ENCODE data around the gene TNNC1. TPM values are rescaled to one million over a fixed set of nuclear protein-coding genes. Genes with fewer than 3 reads are reported as not detected.
A peak's percentile ranks its signal among the peaks of the same experiment; 100 is the strongest.

The TNNC1 gene
- polyA plus RNA-seq (2013), result 0.40 TPM

DNA sequence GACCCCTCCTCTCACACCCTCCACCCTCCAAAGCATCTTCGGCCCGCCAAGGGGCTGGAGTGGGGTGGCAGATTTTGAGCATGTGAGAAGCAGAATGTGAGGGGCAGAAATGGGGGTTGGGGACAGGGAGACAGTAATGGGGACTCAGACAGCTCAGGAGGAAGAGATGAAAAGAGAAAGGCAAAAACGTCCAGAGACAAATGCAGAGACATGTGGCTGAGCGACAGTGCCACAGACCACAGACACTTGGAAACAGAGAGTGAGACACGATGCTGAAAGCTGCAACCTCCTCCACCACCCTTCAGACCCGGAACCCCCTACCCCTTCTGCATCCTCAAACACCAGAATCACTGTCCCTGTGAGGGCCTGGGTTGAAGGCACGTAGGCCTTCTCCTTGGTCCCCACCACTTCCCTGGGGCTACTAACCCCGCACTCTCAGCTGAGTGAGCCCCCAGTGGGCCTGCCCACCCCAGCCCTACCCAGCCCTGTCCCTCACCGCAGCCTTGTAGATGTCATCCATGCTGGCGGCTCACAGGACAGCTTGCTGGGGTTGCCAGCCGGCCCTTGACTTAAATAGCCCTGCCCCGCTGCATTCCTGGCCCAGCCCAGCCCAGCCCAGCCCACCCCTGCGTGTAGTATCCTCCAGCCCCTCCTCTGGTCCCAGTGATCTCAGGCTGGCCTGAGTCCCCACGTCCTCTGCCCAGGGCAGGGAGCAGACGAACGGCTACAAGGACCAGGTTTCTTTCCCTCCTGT is at the start of gene TNNC1:
Gene TNNC1, minus strand, starts transcription at position 546 of the 754 bp plus-strand sequence. Its CDS starts 26 bp downstream, at position 520.
- Histone ChIP-seq H3K27ac (ENCODE audit: insufficient read depth in 1 of 2, low read depth in 1 of 2, low read length in 2 of 2, poor library complexity in 1 of 2, severe bottlenecking in 2 of 2) (peak within 1 kb of the TSS in 1 of 2 experiments; percentile 78), H3K36me3 (ENCODE audit: control insufficient read depth in 4 of 4, insufficient read depth in 4 of 4, low read length in 3 of 4) (peaks cover under 1 to 14% (median 9%) of the 10 kb centered on the region in 4 experiments), H3K4me3 (ENCODE audit: control insufficient read depth in 1 of 7, extremely low read depth in 1 of 7, insufficient read depth in 4 of 7, low read depth in 2 of 7, low read length in 6 of 7) (peak within 1 kb of the TSS; percentile 61 to 84 (median 76)), H3K9me3 (ENCODE audit: control extremely low read depth in 1 of 5, control insufficient read depth in 4 of 5, insufficient read depth in 2 of 5, low read depth in 1 of 5, low read length in 4 of 5) (no peaks in the 10 kb centered on the region), H3K4me1 (ENCODE audit: control extremely low read depth in 1 of 4, control insufficient read depth in 4 of 4, insufficient read depth in 4 of 4, low read length in 3 of 4) (peaks cover 0 to 31% (median 23%) of the 10 kb centered on the region in 4 experiments), H3K27me3 (replicated peaks in 2 of 5; ENCODE audit: control insufficient read depth in 4 of 5, insufficient read depth in 5 of 5, low read length in 4 of 5) (no peaks in the 10 kb centered on the region)
- DNase-seq, result no peak
- CTCF ChIA-PET, result interaction anchor here (0.9 to 15.4 kb wide), 5 partner anchors 10 to 234 kb away, joined by 3 to 477 read pairs (median 3); no protein-coding TSS in a partner anchor
- 90% methylated on average over 12 of the region's 16 CpGs for WGBS (ENCODE audit: insufficient coverage)
- POLR2A ChIA-PET, result no interaction called here

GRCh38 chr3:52502808-52503350 is 49.0 kb upstream of the TNNC1 start:
- H3K36me3 ChIP-seq (ENCODE audit: control insufficient read depth in 4 of 4, insufficient read depth in 4 of 4, low read length in 3 of 4), result peaks cover 0 to 77% (median under 1%) of the 10 kb centered on the region in 4 experiments
- ChIA-PET CTCF (interaction anchor here (1.5 to 1.9 kb wide), 2 partner anchors 20 to 33 kb away, joined by 3 to 8 read pairs; no protein-coding TSS in a partner anchor), POLR2A (no interaction called here)
- H3K4me1 ChIP-seq (ENCODE audit: control extremely low read depth in 1 of 4, control insufficient read depth in 4 of 4, insufficient read depth in 4 of 4, low read length in 3 of 4), result peaks cover 2 to 35% (median 28%) of the 10 kb centered on the region in 4 experiments
- no peaks in the 10 kb centered on the region for H3K9me3 ChIP-seq (ENCODE audit: control extremely low read depth in 1 of 5, control insufficient read depth in 4 of 5, insufficient read depth in 2 of 5, low read depth in 1 of 5, low read length in 4 of 5)
- H3K27me3 ChIP-seq (replicated peaks in 2 of 5; ENCODE audit: control insufficient read depth in 4 of 5, insufficient read depth in 5 of 5, low read length in 4 of 5), result no peaks in the 10 kb centered on the region
- WGBS (ENCODE audit: insufficient coverage), result 99% methylated on average over 11 of the region's 11 CpGs
- DNase-seq, result no peak
- no peak overlapping the region for H3K4me3 ChIP-seq (ENCODE audit: control insufficient read depth in 1 of 7, extremely low read depth in 1 of 7, insufficient read depth in 4 of 7, low read depth in 2 of 7, low read length in 6 of 7)
- no peak overlapping the region for H3K27ac ChIP-seq (ENCODE audit: insufficient read depth in 1 of 2, low read depth in 1 of 2, low read length in 2 of 2, poor library complexity in 1 of 2, severe bottlenecking in 2 of 2)

- CTCF ChIA-PET, result interaction anchor here (0.9 to 1.9 kb wide), 5 partner anchors 21 to 34 kb away, joined by 3 to 8 read pairs (median 3); partner anchors contain the start of gene UQCC5
- no peaks in the 10 kb centered on the region for H3K9me3 ChIP-seq (ENCODE audit: control extremely low read depth in 1 of 5, control insufficient read depth in 4 of 5, insufficient read depth in 2 of 5, low read depth in 1 of 5, low read length in 4 of 5)
- 98% methylated on average over 11 of the region's 11 CpGs for WGBS (ENCODE audit: insufficient coverage)
- H3K27me3 ChIP-seq (replicated peaks in 2 of 5; ENCODE audit: control insufficient read depth in 4 of 5, insufficient read depth in 5 of 5, low read length in 4 of 5), result no peaks in the 10 kb centered on the region
- no peak overlapping the region for H3K4me3 ChIP-seq (ENCODE audit: control insufficient read depth in 1 of 7, extremely low read depth in 1 of 7, insufficient read depth in 4 of 7, low read depth in 2 of 7, low read length in 6 of 7)
- H3K27ac ChIP-seq (ENCODE audit: insufficient read depth in 1 of 2, low read depth in 1 of 2, low read length in 2 of 2, poor library complexity in 1 of 2, severe bottlenecking in 2 of 2), result no peak overlapping the region
- POLR2A ChIA-PET, result no interaction called here
- peaks cover 5 to 44% (median 35%) of the 10 kb centered on the region in 4 experiments for H3K4me1 ChIP-seq (ENCODE audit: control extremely low read depth in 1 of 4, control insufficient read depth in 4 of 4, insufficient read depth in 4 of 4, low read length in 3 of 4)
- no peak for DNase-seq
- H3K36me3 ChIP-seq (ENCODE audit: control insufficient read depth in 4 of 4, insufficient read depth in 4 of 4, low read length in 3 of 4), result peaks cover 0 to 69% (median under 1%) of the 10 kb centered on the region in 4 experiments
These were observed 48.2 kb upstream of the TNNC1 start for GRCh38 chr3:52502001-52502400.

GRCh38 chr3:52501046-52501445 is 47.2 kb upstream of the TNNC1 start:
- no peak for DNase-seq
- Histone ChIP-seq H3K4me1 (ENCODE audit: control extremely low read depth in 1 of 4, control insufficient read depth in 4 of 4, insufficient read depth in 4 of 4, low read length in 3 of 4) (peaks cover 5 to 53% (median 43%) of the 10 kb centered on the region in 4 experiments), H3K4me3 (ENCODE audit: control insufficient read depth in 1 of 7, extremely low read depth in 1 of 7, insufficient read depth in 4 of 7, low read depth in 2 of 7, low read length in 6 of 7) (no peak overlapping the region), H3K36me3 (ENCODE audit: control insufficient read depth in 4 of 4, insufficient read depth in 4 of 4, low read length in 3 of 4) (peaks cover 0 to 66% (median under 1%) of the 10 kb centered on the region in 4 experiments), H3K27ac (ENCODE audit: insufficient read depth in 1 of 2, low read depth in 1 of 2, low read length in 2 of 2, poor library complexity in 1 of 2, severe bottlenecking in 2 of 2) (no peak overlapping the region), H3K27me3 (replicated peaks in 2 of 5; ENCODE audit: control insufficient read depth in 4 of 5, insufficient read depth in 5 of 5, low read length in 4 of 5) (no peaks in the 10 kb centered on the region), H3K9me3 (ENCODE audit: control extremely low read depth in 1 of 5, control insufficient read depth in 4 of 5, insufficient read depth in 2 of 5, low read depth in 1 of 5, low read length in 4 of 5) (no peaks in the 10 kb centered on the region)
- WGBS (ENCODE audit: insufficient coverage), result 91% methylated on average over 11 of the region's 11 CpGs
- CTCF ChIA-PET, result interaction anchor here (0.9 to 1.9 kb wide), 6 partner anchors 10 to 59 kb away, joined by 3 to 8 read pairs (median 3); partner anchors contain the start of gene UQCC5
- POLR2A ChIA-PET, result no interaction called here

GRCh38 chr3:52498137-52499054 is 44.6 kb upstream of the TNNC1 start:
- H3K36me3 ChIP-seq (ENCODE audit: control insufficient read depth in 4 of 4, insufficient read depth in 4 of 4, low read length in 3 of 4), result peaks cover 0 to 40% (median 0%) of the 10 kb centered on the region in 4 experiments
- H3K27ac ChIP-seq (ENCODE audit: insufficient read depth in 1 of 2, low read depth in 1 of 2, low read length in 2 of 2, poor library complexity in 1 of 2, severe bottlenecking in 2 of 2), result no peak overlapping the region
- H3K27me3 ChIP-seq (replicated peaks in 2 of 5; ENCODE audit: control insufficient read depth in 4 of 5, insufficient read depth in 5 of 5, low read length in 4 of 5), result no peaks in the 10 kb centered on the region
- ChIA-PET CTCF (interaction anchor here (0.8 to 5.8 kb wide), 8 partner anchors 10 to 63 kb away, joined by 3 to 43 read pairs (median 4); no protein-coding TSS in a partner anchor), POLR2A (interaction anchor here (0.5 to 1.2 kb wide), 6 partner anchors 8 to 137 kb away, joined by 3 to 5 read pairs (median 3); partner anchors contain the start of gene UQCC5)
- no peaks in the 10 kb centered on the region for H3K9me3 ChIP-seq (ENCODE audit: control extremely low read depth in 1 of 5, control insufficient read depth in 4 of 5, insufficient read depth in 2 of 5, low read depth in 1 of 5, low read length in 4 of 5)
- DNase-seq, result peak; percentile 92 to 96 (median 95)
- 8% methylated on average over 22 of the region's 24 CpGs for WGBS (ENCODE audit: insufficient coverage)
- H3K4me1 ChIP-seq (ENCODE audit: control extremely low read depth in 1 of 4, control insufficient read depth in 4 of 4, insufficient read depth in 4 of 4, low read length in 3 of 4), result peaks cover 5 to 80% (median 69%) of the 10 kb centered on the region in 4 experiments
- H3K4me3 ChIP-seq (ENCODE audit: control insufficient read depth in 1 of 7, extremely low read depth in 1 of 7, insufficient read depth in 4 of 7, low read depth in 2 of 7, low read length in 6 of 7), result peak overlapping the region in 4 of 7 experiments; percentile 3 to 74 (median 43)

DNA sequence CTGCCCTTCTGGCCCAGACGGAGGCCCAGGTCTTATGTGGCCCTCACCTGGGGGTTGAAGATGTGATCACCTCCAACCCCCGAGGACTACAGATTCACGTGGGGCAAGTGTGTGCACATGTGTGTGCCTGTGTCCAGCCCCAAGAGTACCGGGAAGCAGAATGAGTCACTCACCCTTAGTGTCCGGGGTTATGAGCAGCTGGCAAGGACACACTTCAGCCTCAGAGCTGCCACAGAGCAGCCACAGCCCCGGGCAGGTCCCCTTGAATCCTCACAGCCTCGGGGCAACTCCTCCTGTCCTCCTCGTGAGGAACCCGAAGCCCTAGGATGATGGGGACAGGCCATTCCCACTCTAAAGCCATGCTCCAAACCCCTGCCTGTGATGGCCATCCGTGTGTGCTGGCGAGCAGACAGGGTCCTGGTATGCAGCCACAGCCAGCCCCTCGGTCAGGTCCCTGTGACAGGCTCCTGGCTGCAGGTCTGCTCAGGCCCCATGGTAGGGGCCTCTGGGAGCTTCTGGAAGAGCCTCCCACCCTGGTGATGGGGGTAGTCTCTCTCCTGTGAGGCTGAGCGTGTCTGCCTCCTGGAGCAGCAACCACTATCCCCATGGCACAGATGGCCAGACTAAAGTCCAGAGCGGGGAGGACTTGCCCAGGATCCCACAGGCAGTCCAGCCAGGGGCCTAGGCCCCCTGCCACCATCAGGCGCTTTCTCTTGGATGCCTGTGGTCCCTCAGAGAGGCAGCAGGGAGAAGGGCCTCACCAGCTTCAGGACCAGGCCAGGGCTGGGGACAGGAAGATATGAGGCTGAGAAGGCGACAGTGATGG is 42.1 kb upstream of the TNNC1 start:
- DNase-seq, result peak in 2 of 3 donors; percentile 29 to 45
- 65% methylated on average over 13 of the region's 16 CpGs for WGBS (ENCODE audit: insufficient coverage)
- Histone ChIP-seq H3K27me3 (replicated peaks in 2 of 5; ENCODE audit: control insufficient read depth in 4 of 5, insufficient read depth in 5 of 5, low read length in 4 of 5) (no peaks in the 10 kb centered on the region), H3K27ac (ENCODE audit: insufficient read depth in 1 of 2, low read depth in 1 of 2, low read length in 2 of 2, poor library complexity in 1 of 2, severe bottlenecking in 2 of 2) (no peak overlapping the region), H3K4me3 (ENCODE audit: control insufficient read depth in 1 of 7, extremely low read depth in 1 of 7, insufficient read depth in 4 of 7, low read depth in 2 of 7, low read length in 6 of 7) (peak overlapping the region in 4 of 7 experiments; percentile 58 to 74 (median 66)), H3K4me1 (ENCODE audit: control extremely low read depth in 1 of 4, control insufficient read depth in 4 of 4, insufficient read depth in 4 of 4, low read length in 3 of 4) (peaks cover 5 to 98% (median 84%) of the 10 kb centered on the region in 4 experiments), H3K36me3 (ENCODE audit: control insufficient read depth in 4 of 4, insufficient read depth in 4 of 4, low read length in 3 of 4) (peaks cover 0 to 36% (median 11%) of the 10 kb centered on the region in 4 experiments), H3K9me3 (ENCODE audit: control extremely low read depth in 1 of 5, control insufficient read depth in 4 of 5, insufficient read depth in 2 of 5, low read depth in 1 of 5, low read length in 4 of 5) (no peaks in the 10 kb centered on the region)
- ChIA-PET POLR2A (interaction anchor here (0.7 to 1.4 kb wide), 2 partner anchors 36 to 40 kb away, joined by 5 to 6 read pairs; partner anchors contain the start of gene UQCC5), CTCF (interaction anchor here (0.6 to 5.8 kb wide), 8 partner anchors 22 to 96 kb away, joined by 3 to 43 read pairs (median 3); no protein-coding TSS in a partner anchor)
